Measurements from ENCODE around the gene ACSS3.

DNA sequence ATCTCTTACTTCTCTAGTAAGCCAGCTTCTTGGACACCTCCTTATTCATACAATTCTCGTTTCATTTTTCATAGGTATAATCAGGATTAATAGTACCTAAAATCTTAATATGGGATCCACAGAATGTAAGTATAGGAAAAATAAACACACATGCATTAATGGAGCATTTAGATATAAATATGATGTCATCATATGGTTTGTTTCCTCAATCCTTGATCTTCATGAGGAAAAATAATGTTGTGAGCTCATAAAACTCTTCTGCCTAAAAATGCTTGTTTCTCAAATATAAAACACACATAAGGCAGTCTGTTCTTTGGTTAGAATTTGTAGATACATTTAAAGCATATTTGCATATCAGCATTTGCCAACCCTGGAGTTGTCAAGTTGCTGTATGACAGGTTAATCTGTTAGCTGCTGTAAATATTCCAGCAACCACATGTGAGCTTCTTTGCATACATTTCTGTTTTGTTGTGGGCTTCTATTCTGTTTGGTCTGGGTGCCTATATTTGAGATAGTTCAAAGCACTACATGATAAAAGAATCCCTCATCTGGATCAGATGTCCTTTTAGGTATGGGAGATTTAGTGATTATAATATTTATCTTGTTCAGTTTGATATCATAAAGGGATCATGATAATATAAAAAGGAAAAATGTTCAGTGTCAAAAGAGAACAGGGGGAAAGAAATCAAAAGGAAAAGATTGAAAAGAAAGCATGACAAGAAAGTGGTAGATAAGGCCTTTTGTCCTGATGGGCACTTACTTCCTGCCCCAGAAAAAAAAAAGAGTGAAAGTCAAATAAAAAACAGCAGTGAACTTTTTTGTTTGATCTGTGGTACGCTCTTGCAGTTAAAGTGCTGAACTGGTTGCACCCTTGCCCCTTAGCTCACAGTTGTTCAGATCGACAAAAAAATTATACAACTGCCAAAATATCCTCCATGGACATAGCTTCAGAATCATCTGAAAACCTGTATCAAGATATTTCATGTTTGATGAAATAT is 68.6 kb downstream of the ACSS3 start:
- TF ChIP-seq, protein P1, sequence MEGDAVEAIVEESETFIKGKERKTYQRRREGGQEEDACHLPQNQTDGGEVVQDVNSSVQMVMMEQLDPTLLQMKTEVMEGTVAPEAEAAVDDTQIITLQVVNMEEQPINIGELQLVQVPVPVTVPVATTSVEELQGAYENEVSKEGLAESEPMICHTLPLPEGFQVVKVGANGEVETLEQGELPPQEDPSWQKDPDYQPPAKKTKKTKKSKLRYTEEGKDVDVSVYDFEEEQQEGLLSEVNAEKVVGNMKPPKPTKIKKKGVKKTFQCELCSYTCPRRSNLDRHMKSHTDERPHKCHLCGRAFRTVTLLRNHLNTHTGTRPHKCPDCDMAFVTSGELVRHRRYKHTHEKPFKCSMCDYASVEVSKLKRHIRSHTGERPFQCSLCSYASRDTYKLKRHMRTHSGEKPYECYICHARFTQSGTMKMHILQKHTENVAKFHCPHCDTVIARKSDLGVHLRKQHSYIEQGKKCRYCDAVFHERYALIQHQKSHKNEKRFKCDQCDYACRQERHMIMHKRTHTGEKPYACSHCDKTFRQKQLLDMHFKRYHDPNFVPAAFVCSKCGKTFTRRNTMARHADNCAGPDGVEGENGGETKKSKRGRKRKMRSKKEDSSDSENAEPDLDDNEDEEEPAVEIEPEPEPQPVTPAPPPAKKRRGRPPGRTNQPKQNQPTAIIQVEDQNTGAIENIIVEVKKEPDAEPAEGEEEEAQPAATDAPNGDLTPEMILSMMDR (IDR thresholded peaks at IDR 0.05; ENCODE audit: insufficient read depth, low read length, poor library complexity, severe bottlenecking): no peak
- TF ChIP-seq EZH2phosphoT487 (conservative IDR thresholded peaks at IDR 0.05; ENCODE audit: low read length): no peak

All from SU-DHL-6 (cell line).